MM.1S (cell line): ENCODE measurements around the gene KCNMB2.

ENCODE experiments used
- DNase-seq: peaks from one replicate; pipeline ENCODE4 v3.0.0-alpha.2; 2015
- H2AFZ ChIP-seq: fragments of 300-600 bp; sonication (generic); 2 replicates; pipeline ENCODE4 v1.6.0; 2016; ENCODE audit warnings: antibody characterized with exemption, low read length
- H3F3A ChIP-seq: fragments of 300-600 bp; sonication (generic); 2 replicates; pipeline ENCODE4 v1.6.1; 2016; ENCODE audit warnings: mild to moderate bottlenecking, antibody characterized with exemption, low read length, moderate library complexity, mixed read lengths; ENCODE audit not compliant: insufficient read depth
- H3K27ac ChIP-seq: fragments of 300-600 bp; sonication (generic); 2 replicates; pipeline ENCODE4 v1.5.1; 2016; ENCODE audit warnings: mild to moderate bottlenecking, low read length
- H3K27me3 ChIP-seq: fragments of 300-600 bp; sonication (generic); replicated peaks from 2 replicates; pipeline ENCODE4 v1.6.0; 2016; ENCODE audit warnings: low read length; ENCODE audit not compliant: insufficient read depth
- H3K36me3 ChIP-seq: fragments of 300-600 bp; sonication (generic); replicated peaks from 2 replicates; pipeline ENCODE4 v1.6.1; 2016; ENCODE audit warnings: mild to moderate bottlenecking, low read length, mixed read lengths; ENCODE audit not compliant: insufficient read depth
- H3K4me1 ChIP-seq: fragments of 300-600 bp; sonication (generic); 2 replicates; pipeline ENCODE4 v1.6.1; 2016; ENCODE audit warnings: low read length, mixed read lengths
- H3K4me2 ChIP-seq: fragments of 300-600 bp; sonication (generic); 2 replicates; pipeline ENCODE4 v1.6.0; 2016; ENCODE audit warnings: low read depth, low read length
- H3K4me3 ChIP-seq: fragments of 300-600 bp; sonication (generic); 2 replicates; pipeline ENCODE4 v1.5.1; 2016; ENCODE audit warnings: low read length, mixed read lengths
- H3K79me2 ChIP-seq: fragments of 300-600 bp; sonication (generic); 2 replicates; pipeline ENCODE4 v1.6.1; 2016; ENCODE audit warnings: mixed run types, low read length, mixed read lengths
- H3K9ac ChIP-seq: fragments of 300-600 bp; sonication (generic); 2 replicates; pipeline ENCODE4 v1.6.1; 2016; ENCODE audit warnings: low read length, mixed read lengths
- H3K9me2 ChIP-seq: fragments of 300-600 bp; sonication (generic); replicated peaks from 2 replicates; pipeline ENCODE4 v1.6.1; 2016; ENCODE audit warnings: mild to moderate bottlenecking, low read length, mixed read lengths; ENCODE audit not compliant: insufficient read depth
- H3K9me3 ChIP-seq: fragments of 300-600 bp; sonication (generic); replicated peaks from 2 replicates; pipeline ENCODE4 v1.6.1; 2016; ENCODE audit warnings: mild to moderate bottlenecking, low read length, mixed read lengths; ENCODE audit not compliant: insufficient read depth
- H4K20me1 ChIP-seq: fragments of 300-600 bp; sonication (generic); 2 replicates; pipeline ENCODE4 v1.6.1; 2016; ENCODE audit warnings: mild to moderate bottlenecking, low read length, moderate library complexity, mixed read lengths; ENCODE audit not compliant: insufficient read depth
- EZH2 ChIP-seq: fragments of 300-600 bp; sonication (generic); optimal IDR thresholded peaks from 2 replicates; pipeline ENCODE3; 2017; ENCODE audit warnings: low read depth, mild to moderate bottlenecking, antibody characterized with exemption, low read length, mixed read lengths
- EZH2phosphoT487 ChIP-seq: fragments of 300-600 bp; sonication (generic); IDR thresholded peaks from 2 replicates; pipeline ENCODE4 v1.6.1; 2018; ENCODE audit warnings: antibody characterized with exemption, low read length
- TF ChIP-seq, protein P1 (sequence below): fragments of 300-600 bp; sonication (generic); IDR thresholded peaks from 2 replicates; pipeline ENCODE4 v1.5.1; 2016; ENCODE audit warnings: antibody characterized with exemption, low read length, mixed read lengths

Gene KCNMB2

DNA sequence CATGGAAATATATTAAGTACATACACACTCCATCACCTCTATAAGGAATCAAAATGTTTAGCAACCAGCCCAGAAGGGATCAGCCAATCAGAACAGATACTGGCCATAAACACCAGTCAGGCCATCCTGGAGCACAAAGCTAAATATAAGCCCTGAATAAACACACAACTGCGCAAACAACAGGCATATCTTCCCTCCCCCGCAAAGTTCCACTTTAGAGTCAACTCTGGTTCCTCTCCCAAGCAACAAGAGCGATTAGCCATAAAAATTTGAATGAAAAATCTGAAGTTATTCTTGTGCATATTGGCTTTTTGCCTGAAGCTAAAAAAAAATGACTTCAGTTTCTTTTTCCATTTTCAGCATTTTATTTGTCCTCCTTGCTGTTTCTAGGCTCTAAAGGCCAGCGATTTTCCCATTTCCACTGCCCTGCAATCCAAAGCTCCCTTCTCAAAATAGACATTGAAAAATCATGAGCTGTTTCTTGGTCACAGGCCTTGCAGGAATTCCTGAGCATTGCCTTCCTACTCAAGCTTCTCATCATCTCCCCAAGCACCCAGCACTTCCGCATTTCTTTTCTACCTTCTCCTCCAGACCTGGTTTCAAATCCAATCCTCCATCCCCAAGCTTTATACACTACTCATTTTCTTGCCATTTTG, 287.5 kb downstream of the KCNMB2 start:
- no peaks in the 10 kb centered on the region for H3K9me3 ChIP-seq
- H3F3A ChIP-seq: peaks cover 10% of the 10 kb centered on the region
- H3K27me3 ChIP-seq: no peaks in the 10 kb centered on the region
- no peak for DNase-seq
- H3K9me2 ChIP-seq: no peaks in the 10 kb centered on the region
- TF ChIP-seq EZH2phosphoT487 (no peak), EZH2 (no peak)
- TF ChIP-seq, protein P1, sequence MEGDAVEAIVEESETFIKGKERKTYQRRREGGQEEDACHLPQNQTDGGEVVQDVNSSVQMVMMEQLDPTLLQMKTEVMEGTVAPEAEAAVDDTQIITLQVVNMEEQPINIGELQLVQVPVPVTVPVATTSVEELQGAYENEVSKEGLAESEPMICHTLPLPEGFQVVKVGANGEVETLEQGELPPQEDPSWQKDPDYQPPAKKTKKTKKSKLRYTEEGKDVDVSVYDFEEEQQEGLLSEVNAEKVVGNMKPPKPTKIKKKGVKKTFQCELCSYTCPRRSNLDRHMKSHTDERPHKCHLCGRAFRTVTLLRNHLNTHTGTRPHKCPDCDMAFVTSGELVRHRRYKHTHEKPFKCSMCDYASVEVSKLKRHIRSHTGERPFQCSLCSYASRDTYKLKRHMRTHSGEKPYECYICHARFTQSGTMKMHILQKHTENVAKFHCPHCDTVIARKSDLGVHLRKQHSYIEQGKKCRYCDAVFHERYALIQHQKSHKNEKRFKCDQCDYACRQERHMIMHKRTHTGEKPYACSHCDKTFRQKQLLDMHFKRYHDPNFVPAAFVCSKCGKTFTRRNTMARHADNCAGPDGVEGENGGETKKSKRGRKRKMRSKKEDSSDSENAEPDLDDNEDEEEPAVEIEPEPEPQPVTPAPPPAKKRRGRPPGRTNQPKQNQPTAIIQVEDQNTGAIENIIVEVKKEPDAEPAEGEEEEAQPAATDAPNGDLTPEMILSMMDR: no peak
- H3K79me2 ChIP-seq: no peaks in the 10 kb centered on the region
- peaks cover 10% of the 10 kb centered on the region for H3K4me1 ChIP-seq
- H2AFZ ChIP-seq: no peak overlapping the region
- H3K9ac ChIP-seq: no peak overlapping the region
- H3K36me3 ChIP-seq: no peaks in the 10 kb centered on the region
- H4K20me1 ChIP-seq: no peaks in the 10 kb centered on the region
- H3K27ac ChIP-seq: no peak overlapping the region
- H3K4me3 ChIP-seq: no peak overlapping the region
- no peak overlapping the region for H3K4me2 ChIP-seq

DNA sequence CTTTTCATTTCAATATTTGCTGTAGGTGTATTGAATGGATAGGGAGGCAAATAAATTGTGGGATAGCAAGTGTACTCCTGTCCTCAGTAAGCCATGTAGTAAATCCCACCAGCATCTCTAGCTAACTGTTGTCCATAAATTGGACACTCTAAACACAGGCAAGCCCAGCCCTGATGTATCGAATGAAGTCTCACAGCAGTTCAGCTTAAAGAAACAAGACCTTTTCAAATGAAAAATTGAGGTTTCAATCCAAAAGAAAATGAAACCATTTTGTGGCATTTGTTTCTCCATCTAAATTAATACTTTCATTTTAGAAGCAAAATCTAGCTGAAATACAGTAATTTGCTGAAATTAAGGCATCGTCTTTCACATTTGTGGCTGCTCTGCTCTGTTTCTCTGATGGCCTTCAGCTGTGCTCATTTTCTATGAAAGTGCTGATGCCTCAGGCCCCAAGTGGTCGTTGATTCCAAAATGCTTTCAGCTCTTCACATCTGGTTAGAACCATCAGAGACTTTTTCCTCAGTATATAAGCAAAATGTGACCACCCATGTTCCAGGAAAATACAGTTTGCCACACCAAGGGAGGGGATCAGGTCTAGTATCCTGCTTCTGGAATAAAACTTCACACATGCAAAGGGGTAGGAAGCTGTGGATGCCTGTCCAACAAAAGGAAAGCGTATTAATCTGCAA, 290.3 kb downstream of the KCNMB2 start:
- Histone ChIP-seq H3K9me2 (no peaks in the 10 kb centered on the region), H3K4me2 (peak overlapping the region; percentile 60), H4K20me1 (no peaks in the 10 kb centered on the region), H3K4me3 (peak overlapping the region; percentile 16; the same call in 1 of the 2 replicates), H2AFZ (peak overlapping the region; percentile 32), H3K4me1 (peaks cover 10% of the 10 kb centered on the region), H3K79me2 (no peaks in the 10 kb centered on the region), H3K36me3 (no peaks in the 10 kb centered on the region), H3K9me3 (no peaks in the 10 kb centered on the region), H3K27me3 (no peaks in the 10 kb centered on the region), H3K9ac (peak overlapping the region; percentile 11; the same call in 1 of the 2 replicates), H3K27ac (peak overlapping the region; percentile 37; the same call in 1 of the 2 replicates), H3F3A (peaks cover 10% of the 10 kb centered on the region)
- peak; percentile 86 for DNase-seq
- no peak for TF ChIP-seq EZH2phosphoT487
- no peak for TF ChIP-seq EZH2
- TF ChIP-seq, protein P1: no peak

DNA sequence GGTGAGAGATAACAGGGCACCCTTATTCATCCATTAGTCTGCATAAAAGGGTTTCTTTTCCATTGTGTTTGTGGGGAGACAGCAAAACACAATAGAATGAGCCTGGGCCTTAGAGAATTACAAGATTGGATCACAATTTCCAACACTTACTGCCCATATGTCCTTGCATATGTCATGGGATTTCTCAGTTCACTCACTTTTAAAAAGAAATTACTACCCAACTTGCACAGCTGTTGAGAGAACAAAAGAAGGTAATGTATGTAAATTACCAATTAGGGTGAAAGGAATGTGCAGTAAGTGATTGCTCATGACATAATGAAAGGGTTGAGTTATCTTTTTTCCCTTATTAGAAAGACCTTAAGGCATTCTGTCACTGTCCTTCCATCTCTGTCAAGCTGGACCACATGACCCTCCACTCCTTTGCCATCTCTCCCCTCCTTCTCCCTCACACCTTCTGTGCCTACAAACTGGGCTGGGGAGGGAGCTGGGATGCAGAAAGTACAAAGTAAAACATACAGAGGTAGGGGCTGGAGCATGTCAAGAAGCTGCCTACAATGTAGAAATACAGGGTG, 291.1 kb downstream of the KCNMB2 start:
- Histone ChIP-seq H2AFZ (no peak overlapping the region), H3K4me1 (peaks cover 10% of the 10 kb centered on the region), H3K4me3 (no peak overlapping the region), H3K9me3 (no peaks in the 10 kb centered on the region), H3K36me3 (no peaks in the 10 kb centered on the region), H3K27me3 (no peaks in the 10 kb centered on the region), H3K27ac (peak overlapping the region; percentile 37; the same call in 1 of the 2 replicates), H3K9ac (no peak overlapping the region), H3K9me2 (no peaks in the 10 kb centered on the region), H3K4me2 (peak overlapping the region; percentile 60; the same call in 1 of the 2 replicates), H3K79me2 (no peaks in the 10 kb centered on the region), H3F3A (peaks cover 10% of the 10 kb centered on the region), H4K20me1 (no peaks in the 10 kb centered on the region)
- TF ChIP-seq EZH2phosphoT487: no peak
- TF ChIP-seq EZH2: no peak
- TF ChIP-seq, protein P1: no peak
- no peak for DNase-seq
